Daoy (cell line): ENCODE data around the gene HJURP. TPM values are rescaled to one million over a fixed set of nuclear protein-coding genes. Genes with fewer than 3 reads are reported as not detected.
"Not testable (repeated sequence)": the region's sequence is repeated elsewhere in the genome, so short reads cannot be mapped to it uniquely, and the experiment has no call there.

ENCODE experiments used
- DNase-seq: peaks from one replicate; pipeline ENCODE4 v3.0.0-alpha.2; 2015; ENCODE audit warnings: low read depth
- total RNA-seq: library from RNA; depleted of rRNA; stranded (reverse); fragments of >200 nt; shearing (Covaris generic); gene quantifications from 2 replicates; pipeline ENCODE4 v1.2.3, GENCODE V29; 2014; rRNA removed

HJURP gene
- 85.5 and 86.3 TPM in 2 replicates for total RNA-seq

- DNase-seq, result peak; percentile 96
Observed at GRCh38 chr2:233854241-233854981, at the start of gene HJURP. Gene HJURP, minus strand, starts transcription at chr2:233854535. Its CDS starts 35 bp downstream, at chr2:233854500.

GRCh38 chr2:233901884-233902283, 47.5 kb upstream of the HJURP start:
- no peak for DNase-seq

- DNase-seq, result no peak
Observed at GRCh38 chr2:233901367-233901766, 47.0 kb upstream of the HJURP start.

GRCh38 chr2:233896253-233896652, 41.9 kb upstream of the HJURP start:
- not testable (repeated sequence) for DNase-seq

GRCh38 chr2:233892793-233893192, 38.5 kb upstream of the HJURP start:
- DNase-seq, result peak; percentile 12

GRCh38 chr2:233882353-233882752, 28.0 kb upstream of the HJURP start:
- no peak for DNase-seq

- not testable (repeated sequence) for DNase-seq
Observed at GRCh38 chr2:233872125-233872524, 17.8 kb upstream of the HJURP start.

GRCh38 chr2:233871432-233871831, 17.1 kb upstream of the HJURP start:
- no peak for DNase-seq

- no peak for DNase-seq
Observed at GRCh38 chr2:233867993-233868532, 13.7 kb upstream of the HJURP start, which contains the start of gene MSL3B. Gene MSL3B, minus strand, starts transcription at chr2:233868386.

GRCh38 chr2:233866479-233866878, 12.1 kb upstream of the HJURP start:
- DNase-seq, result no peak

- DNase-seq, result no peak
Observed at GRCh38 chr2:233865838-233866237, 11.5 kb upstream of the HJURP start.

- DNase-seq, result no peak
Observed at GRCh38 chr2:233862261-233862768, 8.0 kb upstream of the HJURP start.

GRCh38 chr2:233858331-233858730, 4.0 kb upstream of the HJURP start:
- no peak for DNase-seq

- DNase-seq, result peak; percentile 55
Observed at GRCh38 chr2:233857511-233858141, 3.3 kb upstream of the HJURP start.

- DNase-seq, result no peak
Observed at GRCh38 chr2:233856184-233856583, 1.8 kb upstream of the HJURP start.

- DNase-seq, result no peak
Observed at GRCh38 chr2:233855345-233855744, 1.0 kb upstream of the HJURP start.

- no peak for DNase-seq
Observed at GRCh38 chr2:233853883-233854240, 473 bp downstream of the HJURP start.

- DNase-seq, result no peak
Observed at GRCh38 chr2:233853353-233853752, 982 bp downstream of the HJURP start.

- DNase-seq, result no peak
Observed at GRCh38 chr2:233852056-233852455, 2.3 kb downstream of the HJURP start.

- DNase-seq, result no peak
Observed at GRCh38 chr2:233851169-233851568, 3.2 kb downstream of the HJURP start.

- DNase-seq, result no peak
Observed at GRCh38 chr2:233850745-233851144, 3.6 kb downstream of the HJURP start.

- DNase-seq, result no peak
Observed at GRCh38 chr2:233849607-233850271, 4.6 kb downstream of the HJURP start.
